NCI-H2107 treated with DMSO at 0.1 percent for 48 hours (cell line): ENCODE data around the gene PHOX2A.
"Not testable (repeated sequence)": the region's sequence is repeated elsewhere in the genome, so short reads cannot be mapped to it uniquely, and the experiment has no call there.

Experiments
- DNase-seq: peaks from one replicate; lab custom pipeline; 2025; ENCODE audit not compliant: unreplicated experiment; lab: John Stamatoyannopoulos, UW

The PHOX2A gene

GRCh38 chr11:72223615-72224563 is 20.1 kb downstream of the PHOX2A start:
- DNase-seq, result no peak

DNA sequence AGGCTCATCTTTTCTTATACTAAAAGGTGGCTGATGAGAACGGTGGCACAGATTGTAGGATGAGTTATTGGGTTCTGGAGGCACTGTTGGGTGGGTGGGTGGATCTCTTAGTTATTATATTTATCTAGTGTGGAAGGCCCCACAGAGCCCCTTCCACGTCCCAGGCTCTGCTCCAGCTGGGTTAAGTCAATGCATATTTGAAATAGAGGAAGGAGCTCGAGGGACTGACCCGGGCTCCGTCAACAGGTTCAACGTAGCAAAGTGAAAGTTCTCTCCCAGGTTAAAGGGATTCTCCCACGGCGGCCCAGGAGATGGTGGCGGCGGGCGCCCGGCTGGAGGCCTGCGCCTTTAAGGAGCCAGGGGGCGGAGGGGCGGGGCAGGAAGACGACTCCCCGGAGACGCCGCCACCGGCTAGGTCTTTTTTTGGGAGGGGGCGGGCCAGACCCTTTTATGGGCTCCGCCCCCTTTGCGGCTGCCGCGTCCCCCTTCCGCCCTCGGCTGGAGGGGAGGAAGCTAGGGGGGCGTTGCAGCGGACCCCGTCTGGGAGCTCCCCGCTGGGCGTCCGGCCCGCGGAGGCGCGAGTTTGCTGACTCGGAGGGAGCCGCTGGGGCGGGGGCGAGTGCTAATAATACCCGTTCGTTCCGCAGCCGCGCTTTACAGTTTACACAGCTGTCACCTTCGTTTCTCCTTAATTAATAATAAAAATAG is 20.9 kb downstream of the PHOX2A start:
- DNase-seq, result peak; percentile 76

DNA sequence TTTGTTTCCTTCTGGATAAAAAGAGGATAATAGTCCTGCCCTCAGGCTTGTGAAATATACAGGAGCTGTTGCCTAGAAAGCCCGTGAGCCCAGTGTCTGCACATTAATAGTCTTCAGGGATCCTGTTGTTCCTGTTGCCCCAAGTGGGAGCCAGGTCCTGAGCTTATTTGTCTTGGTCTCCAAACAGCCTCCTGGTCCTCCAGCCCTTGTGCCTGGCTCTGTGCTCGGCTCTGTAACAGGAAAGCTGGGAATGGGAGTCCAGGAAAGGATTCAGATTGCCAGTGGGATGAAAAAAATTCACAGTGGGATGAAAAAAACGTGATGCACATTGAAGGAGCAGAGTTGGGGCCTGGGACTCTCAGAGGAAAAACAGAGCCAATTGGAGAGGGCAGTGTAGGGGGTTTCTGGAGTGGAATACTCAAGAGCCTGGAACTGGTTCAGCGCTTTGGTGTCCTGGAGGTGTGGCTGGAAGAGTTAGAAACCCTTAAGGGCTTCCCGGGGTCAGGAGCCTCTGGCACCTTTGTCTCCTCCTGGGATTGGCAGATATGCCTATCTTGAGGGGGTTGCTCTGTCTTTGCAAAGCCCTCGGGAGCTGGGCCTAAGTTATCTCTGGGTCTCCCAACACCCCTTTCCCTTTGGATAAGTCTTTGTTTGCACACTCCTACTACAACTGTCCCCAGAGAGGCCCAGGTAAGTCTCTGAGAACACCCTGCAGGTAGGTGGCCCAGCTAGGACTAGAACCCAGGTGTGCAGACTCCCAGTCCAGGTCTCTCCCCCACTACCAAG is 21.7 kb downstream of the PHOX2A start:
- DNase-seq, result no peak

- no peak for DNase-seq
Observed at GRCh38 chr11:72221386-72222075, 22.4 kb downstream of the PHOX2A start.

GRCh38 chr11:72220696-72221363 is 23.1 kb downstream of the PHOX2A start:
- DNase-seq, result no peak

- no peak for DNase-seq
Observed at GRCh38 chr11:72218251-72218745, 25.7 kb downstream of the PHOX2A start.

- no peak for DNase-seq
Observed at GRCh38 chr11:72217841-72218240, 26.1 kb downstream of the PHOX2A start.

DNA sequence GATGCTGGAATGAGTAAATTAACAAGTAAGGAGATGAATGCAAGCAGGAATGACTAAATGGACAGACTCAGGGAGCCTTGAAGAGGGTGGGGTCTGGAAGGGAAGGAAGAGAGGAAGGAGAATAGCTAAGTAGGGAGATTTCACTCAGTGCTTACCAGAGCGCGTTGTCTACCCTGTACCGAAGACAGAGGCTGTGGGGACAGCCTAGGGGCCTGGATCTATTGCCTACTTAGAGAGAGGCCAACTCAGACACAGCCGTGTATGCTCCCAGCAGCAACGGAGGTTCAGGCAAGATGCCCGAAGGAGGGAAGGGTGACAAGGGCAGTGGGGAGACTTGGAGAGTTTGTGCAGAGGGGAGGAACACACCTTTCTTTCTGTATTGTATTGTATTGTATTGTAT is 27.3 kb downstream of the PHOX2A start, which contains the start of gene FOLR2:
TSS of gene FOLR2 (plus strand) at position 157 of the 400 bp plus-strand sequence. CDS start 1,791 bp downstream, outside the sequence.
- DNase-seq, result no peak

DNA sequence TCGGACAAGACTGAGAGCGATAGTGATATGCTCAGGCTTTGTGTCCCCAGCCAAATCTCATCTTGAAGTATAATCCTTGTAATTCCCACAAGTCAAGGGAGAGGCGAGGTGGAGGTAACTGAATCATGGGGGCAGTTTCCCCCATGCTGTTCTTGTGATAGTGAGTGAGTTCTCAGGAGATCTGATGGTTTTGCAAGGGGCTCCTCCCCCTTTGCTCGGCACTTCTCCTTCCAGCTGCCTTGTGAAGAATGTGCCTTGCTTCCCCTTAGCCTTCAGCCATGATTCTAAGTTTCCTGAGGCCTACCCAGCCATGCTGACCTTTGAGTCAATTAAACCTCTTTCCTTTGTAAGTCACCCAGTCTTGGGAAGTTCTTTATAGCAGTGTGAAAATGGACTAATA is 34.9 kb downstream of the PHOX2A start:
- no peak for DNase-seq

DNA sequence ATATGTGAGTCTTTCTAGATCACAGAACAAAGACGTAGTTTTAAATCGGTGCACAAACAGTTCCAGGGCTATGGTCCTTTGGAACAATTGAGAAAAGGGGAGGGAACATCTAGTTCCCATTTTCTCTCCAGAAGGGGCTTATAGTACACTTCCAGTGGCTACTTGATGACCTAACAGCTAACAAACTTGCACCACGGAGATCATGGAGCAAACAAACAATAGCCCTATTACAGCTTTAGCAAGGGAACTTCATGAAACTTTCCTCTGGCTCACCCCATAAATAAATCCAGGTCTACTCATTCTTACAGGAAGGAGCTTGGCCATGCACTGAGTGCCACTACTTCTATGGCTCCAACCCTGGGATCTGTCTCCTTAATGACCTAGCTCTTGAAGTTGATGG is 35.7 kb downstream of the PHOX2A start:
- no peak for DNase-seq

DNA sequence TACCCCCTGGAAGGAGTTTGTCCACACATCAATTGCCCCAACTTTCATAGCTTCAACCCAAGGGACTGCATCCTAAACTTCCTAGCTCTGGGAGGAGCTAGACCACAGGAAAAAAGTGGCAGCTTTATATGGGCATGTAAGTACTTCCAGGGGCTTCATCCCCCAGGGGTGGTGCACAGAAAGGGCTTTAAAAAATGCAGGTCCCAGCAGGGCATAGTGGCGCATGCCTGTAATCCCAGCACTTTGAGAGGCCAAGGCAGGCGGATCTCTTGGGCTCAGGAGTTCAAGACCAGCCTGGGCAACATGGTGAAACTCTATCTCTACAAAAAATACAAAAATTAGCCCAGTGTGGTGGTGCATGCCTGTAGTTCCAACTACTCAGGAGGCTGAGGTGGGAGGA is 37.2 kb downstream of the PHOX2A start:
- DNase-seq, result not testable (repeated sequence)

DNA sequence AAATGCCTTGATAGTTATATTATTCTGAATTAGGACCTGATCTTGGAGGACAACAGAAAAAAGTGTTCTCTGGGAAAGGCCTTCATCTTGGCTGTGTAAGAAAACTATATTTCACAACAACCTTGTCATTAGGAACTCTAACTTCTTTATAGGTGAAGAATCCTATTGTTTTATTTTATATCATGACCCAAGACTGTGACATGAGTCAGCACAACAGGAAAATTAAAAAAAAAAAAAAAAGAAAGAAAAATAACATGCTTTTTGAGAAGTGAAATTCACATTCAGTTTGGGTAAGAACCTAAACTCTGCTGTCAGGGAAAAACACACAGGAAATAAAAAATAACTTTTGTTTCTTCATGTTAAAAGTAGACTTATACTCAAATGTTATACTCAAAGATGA is 39.1 kb downstream of the PHOX2A start:
- no peak for DNase-seq

- no peak for DNase-seq
Observed at GRCh38 chr11:72203163-72203562, 40.8 kb downstream of the PHOX2A start.

DNA sequence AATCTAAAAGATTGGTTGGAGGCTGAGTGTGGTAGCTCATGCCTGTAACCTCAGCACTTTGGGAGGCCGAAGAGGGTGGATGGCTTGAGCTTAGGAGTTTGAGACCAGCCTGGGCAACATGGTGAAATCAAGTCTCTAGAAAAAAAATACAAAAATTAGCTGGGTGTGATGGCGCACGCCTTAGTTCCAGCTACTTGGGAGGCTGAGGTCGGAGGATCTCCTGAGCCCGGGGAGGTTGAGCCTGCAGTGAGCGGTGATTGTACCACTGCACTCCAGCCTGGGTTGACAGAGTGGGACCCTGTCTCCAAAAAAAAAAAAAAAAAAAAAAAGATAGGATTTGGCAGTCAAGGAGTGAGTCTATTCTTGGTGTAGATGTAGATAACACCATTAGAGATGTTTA is 41.4 kb downstream of the PHOX2A start:
- no peak for DNase-seq

DNA sequence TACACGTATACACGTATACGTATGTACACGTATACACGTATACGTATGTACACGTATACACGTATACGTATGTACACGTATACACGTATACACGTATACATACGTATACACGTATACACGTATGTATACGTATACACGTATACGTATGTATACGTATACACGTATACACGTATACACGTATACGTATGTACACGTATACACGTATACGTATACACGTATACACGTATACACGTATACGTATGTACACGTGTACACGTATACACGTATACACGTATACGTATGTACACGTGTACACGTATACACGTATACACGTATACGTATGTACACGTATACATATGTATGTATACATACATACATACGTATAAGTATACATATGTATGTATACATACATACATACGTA is 42.5 kb downstream of the PHOX2A start:
- DNase-seq, result not testable (repeated sequence)

- no peak for DNase-seq
Observed at GRCh38 chr11:72195518-72196270, 48.3 kb downstream of the PHOX2A start.

- no peak for DNase-seq
Observed at GRCh38 chr11:72191961-72192381, 52.0 kb downstream of the PHOX2A start, which contains the start of gene FOLR1. Gene FOLR1, plus strand, starts transcription at chr11:72192140. Its CDS starts 34 bp downstream, at chr11:72192174.

GRCh38 chr11:72190631-72191071 is 53.3 kb downstream of the PHOX2A start:
- DNase-seq, result no peak
